T follicular helper cell (primary cell): Measurements from ENCODE around the gene TPRG1L.

Source experiments
- DNase-seq: peaks from one replicate; pipeline ENCODE4 v3.0.0-alpha.2; 2020; ENCODE audit warnings: low read depth

The TPRG1L gene

GRCh38 chr1:3628445-3628844 is 3.6 kb downstream of the TPRG1L start:
- DNase-seq = no peak

GRCh38 chr1:3629561-3630160 is 4.8 kb downstream of the TPRG1L start:
- no peak for DNase-seq

GRCh38 chr1:3630161-3630611 is 5.4 kb downstream of the TPRG1L start:
- no peak for DNase-seq

- no peak for DNase-seq
These were observed 6.1 kb downstream of the TPRG1L start for GRCh38 chr1:3630914-3631313.

GRCh38 chr1:3631320-3632260 is 6.8 kb downstream of the TPRG1L start:
- no peak for DNase-seq

GRCh38 chr1:3632298-3632697 is 7.5 kb downstream of the TPRG1L start:
- no peak for DNase-seq

GRCh38 chr1:3632716-3633343 is 8.0 kb downstream of the TPRG1L start:
- DNase-seq = no peak

GRCh38 chr1:3633344-3634058 is 8.7 kb downstream of the TPRG1L start:
- no peak for DNase-seq

- DNase-seq = no peak
These were observed 9.4 kb downstream of the TPRG1L start for GRCh38 chr1:3634059-3634800.

- no peak for DNase-seq
These were observed 11.3 kb downstream of the TPRG1L start for GRCh38 chr1:3636080-3636479.

GRCh38 chr1:3636531-3636930 is 11.7 kb downstream of the TPRG1L start:
- no peak for DNase-seq

- no peak for DNase-seq
These were observed 13.2 kb downstream of the TPRG1L start for GRCh38 chr1:3638027-3638426.

GRCh38 chr1:3638676-3639075 is 13.9 kb downstream of the TPRG1L start:
- DNase-seq = no peak

GRCh38 chr1:3639397-3639911 is 14.6 kb downstream of the TPRG1L start:
- no peak for DNase-seq

GRCh38 chr1:3640121-3640837 is 15.5 kb downstream of the TPRG1L start:
- DNase-seq = no peak

- no peak for DNase-seq
These were observed 16.4 kb downstream of the TPRG1L start for GRCh38 chr1:3641046-3641760.

GRCh38 chr1:3641816-3642215 is 17.0 kb downstream of the TPRG1L start:
- DNase-seq = no peak

- DNase-seq = no peak
These were observed 18.3 kb downstream of the TPRG1L start for GRCh38 chr1:3642919-3643675.

- DNase-seq = no peak
These were observed 19.5 kb downstream of the TPRG1L start for GRCh38 chr1:3644273-3644672.
